T-helper 22 cell (primary cell): ENCODE results near the gene OPRL1.

Experiments used
- DNase-seq: peaks from one replicate; pipeline ENCODE4 v3.0.0-alpha.2; 2020; ENCODE audit warnings: low read depth

Gene OPRL1

DNA sequence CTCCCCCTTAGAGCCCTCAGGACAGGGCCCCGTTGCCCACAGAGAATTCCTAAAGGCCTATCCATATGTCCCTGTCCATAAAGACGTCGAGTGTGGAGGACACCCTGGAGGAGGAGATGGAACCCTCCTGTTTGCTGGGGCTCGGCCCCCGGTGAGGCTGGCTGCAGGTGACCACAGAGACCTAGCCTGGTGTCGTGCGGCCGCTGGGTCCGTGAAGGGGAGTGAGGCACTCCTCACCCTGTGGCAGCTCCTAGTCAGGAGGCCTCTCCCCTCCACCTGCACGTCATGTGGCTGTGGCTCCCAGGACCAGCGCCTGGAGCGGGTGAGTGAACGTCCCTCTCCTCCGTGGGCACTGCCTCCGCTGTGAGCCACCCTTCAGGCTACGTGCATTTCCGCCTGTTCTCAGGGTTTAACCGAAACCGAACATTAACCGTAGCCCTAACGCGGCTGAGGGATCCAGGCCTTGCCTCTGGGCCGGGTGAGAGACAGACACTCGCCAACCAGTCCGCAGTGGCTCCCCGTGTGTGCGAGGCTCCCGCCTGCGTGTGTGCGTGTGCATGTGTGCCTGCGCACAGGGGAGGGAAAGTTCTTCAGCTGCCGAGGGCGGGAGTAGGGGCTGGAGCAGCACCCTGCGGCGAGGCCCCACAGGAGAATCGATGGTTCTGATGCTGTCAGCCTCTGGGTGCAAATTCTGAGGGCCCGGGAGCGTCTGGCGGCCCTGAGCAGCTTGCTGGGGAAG, 22.8 kb upstream of the OPRL1 start:
- no peak for DNase-seq

- peak; percentile 43 for DNase-seq
Measured at GRCh38 chr20:64057628-64058498, 22.0 kb upstream of the OPRL1 start.

GRCh38 chr20:64058536-64058935, 21.3 kb upstream of the OPRL1 start:
- no peak for DNase-seq

DNA sequence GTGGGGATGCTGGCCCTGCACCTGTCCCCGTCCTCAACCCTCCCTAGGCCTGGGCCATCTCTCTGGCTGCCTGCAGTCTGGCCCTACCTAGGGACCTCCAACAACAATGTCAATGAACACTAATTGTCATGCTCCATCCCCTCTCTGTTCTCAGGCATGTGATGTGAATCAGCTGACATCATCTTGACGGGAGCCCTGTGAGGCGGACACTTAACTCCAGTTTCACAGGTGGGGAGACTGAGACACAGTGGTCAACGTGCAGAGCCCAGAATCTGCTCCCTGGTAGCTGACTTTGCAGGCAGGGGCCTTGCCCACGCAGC, 17.6 kb upstream of the OPRL1 start:
- no peak for DNase-seq

- DNase-seq: peak; percentile 82
Measured at GRCh38 chr20:64062596-64063388, 17.1 kb upstream of the OPRL1 start, which contains the start of gene TCEA2. TCEA2 (plus strand) TSS chr20:64063198; CDS start chr20:64063313, 115 bp downstream.

- no peak for DNase-seq
Measured at GRCh38 chr20:64063389-64064144, 16.3 kb upstream of the OPRL1 start.

GRCh38 chr20:64064145-64064698, 15.7 kb upstream of the OPRL1 start:
- no peak for DNase-seq

GRCh38 chr20:64065062-64065973, 14.6 kb upstream of the OPRL1 start:
- no peak for DNase-seq

DNA sequence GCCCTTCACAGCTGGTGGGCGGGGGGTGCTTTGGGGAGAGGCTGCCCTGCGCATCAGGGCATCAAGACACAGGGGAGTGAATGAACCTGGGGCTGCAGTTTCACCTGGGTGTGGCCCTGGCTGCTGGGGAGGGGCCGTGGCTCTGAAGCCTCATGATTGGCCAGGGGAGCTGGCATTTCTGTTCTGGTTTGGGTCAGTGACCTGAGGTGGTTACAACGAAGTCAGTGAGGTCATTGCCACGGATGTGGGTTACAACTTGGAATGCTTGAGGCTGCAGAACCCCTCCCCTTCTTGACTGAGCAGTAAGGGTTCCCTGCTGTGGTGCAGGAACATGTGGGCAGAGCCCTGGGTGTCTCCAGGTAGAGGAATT, 13.9 kb upstream of the OPRL1 start:
- DNase-seq: peak; percentile 48

- DNase-seq: no peak
Measured at GRCh38 chr20:64067005-64067632, 12.8 kb upstream of the OPRL1 start.

- no peak for DNase-seq
Measured at GRCh38 chr20:64067733-64068307, 12.1 kb upstream of the OPRL1 start.

GRCh38 chr20:64068386-64069208, 11.3 kb upstream of the OPRL1 start:
- no peak for DNase-seq

DNA sequence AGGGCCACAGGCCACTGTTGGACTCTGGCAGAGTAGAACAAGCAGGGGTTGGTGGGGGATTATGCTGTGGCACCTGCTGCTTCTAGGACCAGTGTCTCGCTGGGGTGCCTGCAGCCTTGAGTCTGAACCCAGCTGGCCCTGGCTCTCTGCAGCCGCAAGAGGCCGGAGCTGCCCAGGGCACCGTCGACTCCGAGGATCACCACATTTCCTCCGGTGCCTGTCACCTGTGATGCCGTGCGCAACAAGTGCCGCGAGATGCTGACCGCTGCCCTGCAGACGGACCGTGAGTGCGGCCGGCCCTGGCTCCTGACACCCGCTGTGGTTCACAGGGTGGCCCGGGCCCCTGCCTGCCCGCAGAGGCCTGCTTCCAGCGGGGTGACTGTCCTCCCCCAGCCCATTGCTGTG, 10.7 kb upstream of the OPRL1 start:
- no peak for DNase-seq

- no peak for DNase-seq
Measured at GRCh38 chr20:64069614-64070243, 10.2 kb upstream of the OPRL1 start.

- no peak for DNase-seq
Measured at GRCh38 chr20:64070244-64070993, 9.5 kb upstream of the OPRL1 start.

GRCh38 chr20:64071341-64072332, 8.2 kb upstream of the OPRL1 start:
- DNase-seq: no peak
